GM18499 (cell line): ENCODE data around the gene MLPH.
"Not testable (repeated sequence)": the region's sequence is repeated elsewhere in the genome, so short reads cannot be mapped to it uniquely, and the experiment has no call there.

ENCODE experiments used
- ATAC-seq: cut with Tn5 transposase; IDR thresholded peaks from one replicate; pipeline ENCODE4 v1.9.1; 2021; ENCODE audit warnings: moderate number of reproducible peaks; ENCODE audit not compliant: insufficient read depth, unreplicated experiment

Gene MLPH

GRCh38 chr2:237595829-237596519, 108.9 kb downstream of the MLPH start:
- ATAC-seq: not testable (repeated sequence)

- ATAC-seq: no peak
These were observed 109.6 kb downstream of the MLPH start for GRCh38 chr2:237596520-237597195.

GRCh38 chr2:237597196-237598145, 110.4 kb downstream of the MLPH start:
- no peak for ATAC-seq

- ATAC-seq: no peak
These were observed 111.6 kb downstream of the MLPH start for GRCh38 chr2:237598468-237599208.

GRCh38 chr2:237599465-237600110, 112.5 kb downstream of the MLPH start:
- ATAC-seq: no peak

GRCh38 chr2:237600205-237600846, 113.3 kb downstream of the MLPH start:
- ATAC-seq: no peak

- no peak for ATAC-seq
These were observed 114.5 kb downstream of the MLPH start for GRCh38 chr2:237601453-237602116.

GRCh38 chr2:237602409-237602808, 115.4 kb downstream of the MLPH start:
- ATAC-seq: no peak

- no peak for ATAC-seq
These were observed 116.1 kb downstream of the MLPH start for GRCh38 chr2:237603049-237603717.

- ATAC-seq: no peak
These were observed 116.8 kb downstream of the MLPH start for GRCh38 chr2:237603718-237604362.

- ATAC-seq: no peak
These were observed 117.3 kb downstream of the MLPH start for GRCh38 chr2:237604391-237604790.
